Endothelial cell of umbilical vein (primary cell): ENCODE results near the gene SPAG6. TPM values are rescaled to one million over a fixed set of nuclear protein-coding genes. Genes with fewer than 3 reads are reported as not detected.

ENCODE experiments used
- BruUV-seq: library from RNA; stranded (reverse); fragments of 400-500 nt; replicated peaks from 2 replicates; lab custom pipeline; 2021; lab: Mats Ljungman, UMichigan
- CTCF ChIA-PET: fragments of 300-600, 350-600 bp; sonication (Branson Sonifier 250); formaldehyde crosslinking; loops from one replicate; lab custom pipeline; 2021; ENCODE audit warnings: antibody characterized with exemption, inconsistent platforms; lab: Charles Lee
- POLR2A ChIA-PET: fragments of 300-600, 350-600 bp; sonication (Branson Sonifier 250); formaldehyde crosslinking; loops from one replicate; lab custom pipeline; 2021; ENCODE audit warnings: antibody characterized with exemption, inconsistent platforms; lab: Charles Lee
- DNase-seq: peaks from one replicate; pipeline ENCODE4 v3.0.0-alpha.2; 2011; ENCODE audit warnings: low read depth, low spot score
- FAIRE-seq: peaks from 2 replicates; lab custom pipeline; 2011; peaks lifted over from hg19 to GRCh38; lab: Jason Lieb, UNC
- H2AFZ ChIP-seq: 2 replicates; pipeline ENCODE4 v1.6.0; 2012; ENCODE audit warnings: low read depth, low read length, control low read depth, inconsistent platforms
- H3K27ac ChIP-seq: 2 replicates; pipeline ENCODE4 v1.5.1; 2011; ENCODE audit warnings: low read depth, mild to moderate bottlenecking, control low read depth, low read length, moderate library complexity; ENCODE audit not compliant: insufficient read depth
- H3K27me3 ChIP-seq, 2 experiments: 2 replicates each; pipeline versions ENCODE4 v1.6.0 to v1.6.1; 2011; ENCODE audit warnings: low read length in 2 of 2, mixed read lengths in 1 of 2; ENCODE audit not compliant: control insufficient read depth in 2 of 2, insufficient read depth in 2 of 2
- H3K36me3 ChIP-seq, 2 experiments: 2 replicates in 1 of 2; 3 replicates in 1 of 2; pipeline ENCODE4 v1.5.1; 2011; ENCODE audit warnings: low read length in 2 of 2, mild to moderate bottlenecking in 1 of 2, moderate library complexity in 1 of 2; ENCODE audit not compliant: control insufficient read depth in 2 of 2, insufficient read depth in 2 of 2; ENCODE audit errors: extremely low read depth in 1 of 2
- H3K4me1 ChIP-seq: 3 replicates; pipeline ENCODE4 v1.5.1; 2011; ENCODE audit warnings: mild to moderate bottlenecking, low read length; ENCODE audit not compliant: control insufficient read depth, insufficient read depth; ENCODE audit errors: extremely low read depth
- H3K4me2 ChIP-seq: 2 replicates; pipeline ENCODE4 v1.6.1; 2011; ENCODE audit warnings: low read length, control low read depth, mixed read lengths; ENCODE audit not compliant: insufficient read depth
- H3K4me3 ChIP-seq, 3 experiments: fragments of 200-600 bp in 1 of 3; sonication (generic), shearing (Covaris generic) in 1 of 3; replicated peaks in 1 of 3; 2 replicates each; pipeline ENCODE4 v1.5.1; 2011 to 2016; ENCODE audit warnings: control low read depth in 3 of 3, low read length in 3 of 3, mild to moderate bottlenecking in 2 of 3, inconsistent platforms in 1 of 3, low read depth in 1 of 3, moderate library complexity in 1 of 3; ENCODE audit not compliant: insufficient read depth in 1 of 3
- H3K79me2 ChIP-seq: 2 replicates; pipeline ENCODE4 v1.6.0; 2012; ENCODE audit warnings: low read length, inconsistent platforms; ENCODE audit not compliant: control insufficient read depth, insufficient read depth
- H3K9ac ChIP-seq: replicated peaks from 2 replicates; pipeline ENCODE3; 2011; ENCODE audit warnings: low read length, control low read depth; ENCODE audit not compliant: insufficient read depth; ENCODE audit errors: extremely low read depth
- H3K9me1 ChIP-seq: replicated peaks from 3 replicates; pipeline ENCODE4 v1.6.0; 2011; ENCODE audit warnings: mild to moderate bottlenecking, low read length; ENCODE audit not compliant: control insufficient read depth, insufficient read depth; ENCODE audit errors: extremely low read depth
- H3K9me3 ChIP-seq: replicated peaks from 2 replicates; pipeline ENCODE4 v1.5.1; 2012; ENCODE audit warnings: low read length, inconsistent platforms; ENCODE audit not compliant: control insufficient read depth, insufficient read depth
- H4K20me1 ChIP-seq: replicated peaks from 2 replicates; pipeline ENCODE3; 2011; ENCODE audit warnings: mild to moderate bottlenecking, low read length; ENCODE audit not compliant: control insufficient read depth, insufficient read depth; ENCODE audit errors: extremely low read depth
- CTCF ChIP-seq, 2 donors: IDR thresholded peaks; 1 replicate in 1 of 2; 2 replicates in 1 of 2; pipeline ENCODE4 v1.5.1; 2011; ENCODE audit warnings: low read length in 2 of 2, mild to moderate bottlenecking in 2 of 2, moderate library complexity in 2 of 2, control low read depth in 1 of 2, inconsistent platforms in 1 of 2, low read depth in 1 of 2; ENCODE audit not compliant: insufficient read depth in 1 of 2; ENCODE audit errors: extremely low read depth in 1 of 2
- EZH2 ChIP-seq: IDR thresholded peaks from 2 replicates; pipeline ENCODE4 v1.6.1; 2012; ENCODE audit warnings: borderline replicate concordance, low read depth, mild to moderate bottlenecking, moderate library complexity, low read length, inconsistent platforms; ENCODE audit not compliant: severe bottlenecking
- FOS ChIP-seq: IDR thresholded peaks from 2 replicates; pipeline ENCODE4 v1.6.1; 2011; ENCODE audit warnings: mild to moderate bottlenecking, low read length, moderate library complexity, borderline replicate concordance; ENCODE audit not compliant: insufficient read depth
- GATA2 ChIP-seq: IDR thresholded peaks from 2 replicates; pipeline ENCODE4 v1.7.0; 2011; ENCODE audit warnings: low read depth, mild to moderate bottlenecking, moderate library complexity, mixed read lengths, low read length; ENCODE audit not compliant: insufficient read length, insufficient read depth
- JUN ChIP-seq: IDR thresholded peaks from 2 replicates; pipeline ENCODE4 v1.6.1; 2011; ENCODE audit warnings: borderline replicate concordance, low read depth; ENCODE audit not compliant: insufficient read length, insufficient read depth
- MAX ChIP-seq: IDR thresholded peaks from 2 replicates; pipeline ENCODE4 v1.6.1; 2011; ENCODE audit not compliant: insufficient read depth, insufficient read length
- MYC ChIP-seq: IDR thresholded peaks from one replicate; pipeline ENCODE4 v1.6.1; 2011; ENCODE audit warnings: mild to moderate bottlenecking, low read depth, low read length
- POLR2A ChIP-seq: IDR thresholded peaks from 2 replicates; pipeline ENCODE4 v1.6.1; 2012; ENCODE audit warnings: low read depth, mild to moderate bottlenecking, control low read depth, low read length
- POLR2AphosphoS5 ChIP-seq: IDR thresholded peaks from 2 replicates; pipeline ENCODE4 v1.6.1; 2012; ENCODE audit warnings: low read depth, mild to moderate bottlenecking, control low read depth, low read length, moderate library complexity; ENCODE audit not compliant: insufficient read depth
- dilution Hi-C: fragments of 300-500 bp; cut with MboI; formaldehyde crosslinking; loops from one replicate; pipeline ENCODE4 v1.15.0; 2019; ENCODE audit warnings: low sequenced_read_pairs; ENCODE audit not compliant: extremely low pct_ligation_motif_present
- intact Hi-C: fragments of 100-400 bp; cut with micrococcal nuclease; formaldehyde crosslinking; loops from one replicate; pipeline ENCODE4 v1.10.0; 2022
- polyA plus RNA-seq, 4 experiments: library from polyadenylated mRNA; depleted of rRNA in 3 of 4; stranded (reverse) in 3 of 4; unstranded in 1 of 4; fragments of >200 nt; gene quantifications; 2 replicates each; pipeline versions ENCODE4 v1.2.1 to v1.2.3, GENCODE V29; 2011 to 2012; ENCODE audit warnings: missing spikeins in 1 of 4
- total RNA-seq: library from RNA; stranded (reverse); gene quantifications from 2 replicates; pipeline ENCODE4 v1.2.3, GENCODE V29; 2021

Gene SPAG6
- total and polyA plus RNA-seq, 2 donors (not counting 3 experiments of a cell fraction or from before 2014, with no cell fraction given): not detected

- Histone ChIP-seq H3K4me2 (peak overlapping the region; percentile 95), H3K79me2 (no peaks in the 10 kb centered on the region), H3K27ac (no peak overlapping the region), H3K9me3 (no peaks in the 10 kb centered on the region), H3K4me1 (peaks cover 18% of the 10 kb centered on the region), H3K9me1 (no peaks in the 10 kb centered on the region), H4K20me1 (peaks cover 10% of the 10 kb centered on the region), H3K27me3 (peaks cover 23 to 32% of the 10 kb centered on the region in 2 experiments), H3K9ac (peak overlapping the region; percentile 44), H2AFZ (peak overlapping the region; percentile 12), H3K36me3 (peaks cover 3 to 6% of the 10 kb centered on the region in 2 experiments), H3K4me3 (peak overlapping the region; percentile 64 to 83 (median 82))
- ChIA-PET CTCF (interaction anchor here (0.6 to 1.0 kb wide), 4 partner anchors 9 to 222 kb away, joined by 3 to 4 read pairs (median 3); partner anchors contain the start of gene COMMD3), POLR2A (no interaction called here)
- dilution Hi-C loops (no loop called here), intact Hi-C loops (loop anchor here (1.0 to 10.0 kb wide), 2 partner anchors 10 to 801 kb away; partner anchors contain the start of gene SKIDA1)
- BruUV-seq: no TSS peak
- no peak for TF ChIP-seq FOS
- no peak for TF ChIP-seq POLR2AphosphoS5
- no peak for TF ChIP-seq MAX
- no peak for TF ChIP-seq CTCF (IDR thresholded peaks at IDR 0.05; ENCODE audit: extremely low read depth in 1 of 2, insufficient read depth in 1 of 2, low read depth in 1 of 2, low read length in 2 of 2)
- no peak for TF ChIP-seq JUN
- TF ChIP-seq POLR2A: no peak
- TF ChIP-seq GATA2: no peak
- TF ChIP-seq MYC: no peak
- no peak for TF ChIP-seq EZH2
- FAIRE-seq (peak; percentile 82), DNase-seq (peak; percentile 62)
Observed at GRCh38 chr10:22325272-22326144, 19.8 kb upstream of the SPAG6 start.
